ENCODE data around the gene GALNT15. TPM values are rescaled to one million over a fixed set of nuclear protein-coding genes. Genes with fewer than 3 reads are reported as not detected.

The GALNT15 gene
- total RNA-seq, 1 donor from 2014 or later: 0.39 TPM

GRCh38 chr3:16181361-16181760, 6.9 kb downstream of the GALNT15 start:
- H3K4me3 Mint-ChIP-seq (ENCODE audit: unreplicated experiment): no peak overlapping the region
- no peak for TF ChIP-seq CTCF (IDR thresholded peaks at IDR 0.05; ENCODE audit: partially characterized antibody, unreplicated experiment)
- no peaks in the 10 kb centered on the region for H3K36me3 Mint-ChIP-seq (ENCODE audit: unreplicated experiment)
- H3K4me1 Mint-ChIP-seq (ENCODE audit: low read depth, unreplicated experiment): peaks cover 11% of the 10 kb centered on the region
- peaks cover 8% of the 10 kb centered on the region for H3K27me3 Mint-ChIP-seq (ENCODE audit: unreplicated experiment)
- no peaks in the 10 kb centered on the region for H3K9me3 Mint-ChIP-seq (ENCODE audit: unreplicated experiment)
- DNase-seq: no peak
- H3K27ac Mint-ChIP-seq (ENCODE audit: unreplicated experiment): no peak overlapping the region

- no peak overlapping the region for H3K4me3 Mint-ChIP-seq (ENCODE audit: unreplicated experiment)
- DNase-seq: no peak
- H3K36me3 Mint-ChIP-seq (ENCODE audit: unreplicated experiment): no peaks in the 10 kb centered on the region
- TF ChIP-seq CTCF (IDR thresholded peaks at IDR 0.05; ENCODE audit: partially characterized antibody, unreplicated experiment): no peak
- peaks cover 8% of the 10 kb centered on the region for H3K4me1 Mint-ChIP-seq (ENCODE audit: low read depth, unreplicated experiment)
- no peaks in the 10 kb centered on the region for H3K9me3 Mint-ChIP-seq (ENCODE audit: unreplicated experiment)
- no peak overlapping the region for H3K27ac Mint-ChIP-seq (ENCODE audit: unreplicated experiment)
- peaks cover 8% of the 10 kb centered on the region for H3K27me3 Mint-ChIP-seq (ENCODE audit: unreplicated experiment)
Observed at GRCh38 chr3:16182183-16182582, 7.7 kb downstream of the GALNT15 start.

DNA sequence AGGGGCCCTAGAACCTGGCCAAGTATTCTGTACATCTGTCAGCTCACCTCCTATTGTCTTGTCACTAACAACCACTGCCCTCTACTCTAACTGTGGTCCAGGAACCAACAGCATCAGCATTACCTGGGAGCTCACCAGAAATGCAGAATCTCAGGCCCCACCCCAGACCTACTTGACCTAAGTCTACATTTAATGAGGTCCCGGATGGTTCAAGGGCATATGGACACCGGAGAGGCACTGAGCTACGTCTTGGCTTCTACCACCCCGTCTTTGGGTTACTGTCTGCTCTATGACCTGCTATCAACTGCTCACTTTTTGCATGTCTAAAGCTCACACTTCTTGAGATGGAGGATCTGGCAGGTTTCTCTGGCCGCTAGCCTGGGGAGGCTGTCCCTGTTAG, 8.1 kb downstream of the GALNT15 start:
- no peak overlapping the region for H3K27ac Mint-ChIP-seq (ENCODE audit: unreplicated experiment)
- H3K4me1 Mint-ChIP-seq (ENCODE audit: low read depth, unreplicated experiment): peaks cover 8% of the 10 kb centered on the region
- no peaks in the 10 kb centered on the region for H3K36me3 Mint-ChIP-seq (ENCODE audit: unreplicated experiment)
- no peak for TF ChIP-seq CTCF (IDR thresholded peaks at IDR 0.05; ENCODE audit: partially characterized antibody, unreplicated experiment)
- no peak for DNase-seq
- H3K9me3 Mint-ChIP-seq (ENCODE audit: unreplicated experiment): no peaks in the 10 kb centered on the region
- H3K4me3 Mint-ChIP-seq (ENCODE audit: unreplicated experiment): no peak overlapping the region
- H3K27me3 Mint-ChIP-seq (ENCODE audit: unreplicated experiment): peaks cover 7% of the 10 kb centered on the region

- H3K27me3 Mint-ChIP-seq (ENCODE audit: unreplicated experiment): peaks cover 3% of the 10 kb centered on the region
- H3K36me3 Mint-ChIP-seq (ENCODE audit: unreplicated experiment): no peaks in the 10 kb centered on the region
- no peak for DNase-seq
- TF ChIP-seq CTCF (IDR thresholded peaks at IDR 0.05; ENCODE audit: partially characterized antibody, unreplicated experiment): no peak
- H3K9me3 Mint-ChIP-seq (ENCODE audit: unreplicated experiment): no peaks in the 10 kb centered on the region
- H3K27ac Mint-ChIP-seq (ENCODE audit: unreplicated experiment): no peak overlapping the region
- H3K4me1 Mint-ChIP-seq (ENCODE audit: low read depth, unreplicated experiment): peaks cover 7% of the 10 kb centered on the region
- H3K4me3 Mint-ChIP-seq (ENCODE audit: unreplicated experiment): no peak overlapping the region
Observed at GRCh38 chr3:16183082-16183481, 8.6 kb downstream of the GALNT15 start.

GRCh38 chr3:16183601-16184270, 9.3 kb downstream of the GALNT15 start:
- Mint-ChIP-seq H3K4me1 (ENCODE audit: low read depth, unreplicated experiment) (peaks cover 7% of the 10 kb centered on the region), H3K27me3 (ENCODE audit: unreplicated experiment) (peaks cover 2% of the 10 kb centered on the region), H3K9me3 (ENCODE audit: unreplicated experiment) (no peaks in the 10 kb centered on the region), H3K36me3 (ENCODE audit: unreplicated experiment) (no peaks in the 10 kb centered on the region), H3K27ac (ENCODE audit: unreplicated experiment) (no peak overlapping the region), H3K4me3 (ENCODE audit: unreplicated experiment) (no peak overlapping the region)
- no peak for TF ChIP-seq CTCF (IDR thresholded peaks at IDR 0.05; ENCODE audit: partially characterized antibody, unreplicated experiment)
- no peak for DNase-seq

All from glutamatergic neuron (in vitro differentiated cells).